Right cardiac atrium (tissue), 5 donors: Measurements from ENCODE around the gene COG1. TPM values are rescaled to one million over a fixed set of nuclear protein-coding genes. Genes with fewer than 3 reads are reported as not detected.
"Not testable (repeated sequence)": the region's sequence is repeated elsewhere in the genome, so short reads cannot be mapped to it uniquely, and the experiment has no call there.

ENCODE experiments used
- ATAC-seq, 2 donors: fragments of 200-7000 bp; cut with Tn5 transposase; one replicate each; pipeline versions ENCODE4 v1.8.0 to v1.9.1; 2020; ENCODE audit warnings: moderate library complexity in 2 of 2, mild to moderate bottlenecking in 1 of 2
- DNase-seq, 3 donors: peaks; one replicate each; pipeline ENCODE4 v3.0.0-alpha.2; 2020
- H3K27ac ChIP-seq: one replicate; pipeline ENCODE4 v1.5.1; 2013; ENCODE audit warnings: mild to moderate bottlenecking, low read length, control low read depth, moderate library complexity
- H3K27me3 ChIP-seq: one replicate; pipeline ENCODE4 v1.6.1; 2013; ENCODE audit not compliant: control insufficient read depth, insufficient read depth
- H3K4me1 ChIP-seq: one replicate; pipeline ENCODE4 v1.6.1; 2013; ENCODE audit warnings: low read length; ENCODE audit not compliant: control insufficient read depth, insufficient read depth
- H3K4me3 ChIP-seq: one replicate; pipeline ENCODE4 v1.5.1; 2013; ENCODE audit warnings: low read length, control low read depth
- H3K9me3 ChIP-seq: one replicate; pipeline ENCODE4 v1.6.1; 2013; ENCODE audit warnings: low read length; ENCODE audit not compliant: control insufficient read depth
- WGBS: extraction: QIAGEN DNeasy Blood & Tissue Kit; methylation state at CpG from one replicate; pipeline ENCODE4 v1.1.7; 2013; 5-methylcytosine and 5-hydroxymethylcytosine counted together
- intact Hi-C, 4 donors: fragments of 100-400 bp; cut with DNase I; formaldehyde crosslinking; loops; one replicate each; pipeline versions ENCODE4 v1.11.0 to v1.14.0; 2022 to 2023
- long read RNA-seq, 4 donors: library from polyadenylated mRNA; unstranded; transcript quantifications; one replicate each; pipeline ENCODE4 v2.0.0, GENCODE V29; 2020 to 2021
- polyA plus RNA-seq: library from polyadenylated mRNA; stranded (reverse); fragments of 200-250 nt; gene quantifications from one replicate; pipeline ENCODE4 v1.2.3, GENCODE V29; 2013
- total RNA-seq, 4 donors: library from RNA; stranded (reverse); fragmentation: NEBNext Ultra II Directional; extraction: Animal tissue kit (Norgen Biotek cat#: 25700); gene quantifications; one replicate each; pipeline ENCODE4 v1.2.1, GENCODE V29; 2021
- donor health status: healthy with polysubstance abuse.
- donor health status: DM: no; HTN: yes; CAD: no.
- donor health status: DM: no; HTN: no; CAD: no.
- donor health status: DM: no; HTN: yes; CAD: no; lungs with severe emphysema.
- donor health status: DM: yes; HTN: yes; CAD: no.

Gene COG1
- total RNA-seq (10 to 100 TPM; 38.5 to 51.4 (median 43.2) TPM), polyA plus RNA-seq (43.2 TPM)
- long read RNA-seq, donor 1, full-length matches to known transcripts, result 19 of 112 reads
- long read RNA-seq, donor 1, partial matches to known transcripts, result 80 of 112 reads
- long read RNA-seq, donor 1, other reads (novel, unspliced or antisense), result 13 of 112 reads
- long read RNA-seq, donor 2, full-length matches to known transcripts, result 13 of 48 reads
- long read RNA-seq, donor 2, partial matches to known transcripts, result 32 of 48 reads
- long read RNA-seq, donor 2, other reads (novel, unspliced or antisense), result 3 of 48 reads
- long read RNA-seq, donor 3, full-length matches to known transcripts, result 67 of 280 reads
- long read RNA-seq, donor 3, partial matches to known transcripts, result 163 of 280 reads
- long read RNA-seq, donor 3, other reads (novel, unspliced or antisense), result 50 of 280 reads
- long read RNA-seq, donor 4, full-length matches to known transcripts, result 5 of 61 reads
- long read RNA-seq, donor 4, partial matches to known transcripts, result 45 of 61 reads
- long read RNA-seq, donor 4, other reads (novel, unspliced or antisense), result 11 of 61 reads

GRCh38 chr17:73192894-73193701 is at the start of gene COG1:
COG1 (plus strand) TSS chr17:73193055; CDS start chr17:73193070, 15 bp downstream.
- ATAC-seq, result peak; percentile 89 to 91
- Histone ChIP-seq H3K9me3 (no peaks in the 10 kb centered on the region), H3K27me3 (no peaks in the 10 kb centered on the region), H3K27ac (peak within 1 kb of the TSS; percentile 90), H3K4me1 (peaks cover 5% of the 10 kb centered on the region), H3K4me3 (peak within 1 kb of the TSS; percentile 95)
- peak; percentile 88 to 96 (median 91) for DNase-seq
- WGBS, result under 1% methylated on average over 75 of the region's 84 CpGs
- intact Hi-C loops, result loop anchor here in 2 of 4 donors (5.0 to 10.0 kb wide), 3 partner anchors 39 to 466 kb away; a partner anchor contains a TSS

GRCh38 chr17:73144209-73144608 is 48.6 kb upstream of the COG1 start:
- WGBS, result 78% methylated on average over 3 of the region's 3 CpGs
- H3K9me3 ChIP-seq, H3K27ac ChIP-seq, DNase-seq, intact Hi-C loops, H3K27me3 ChIP-seq, ATAC-seq, H3K4me3 ChIP-seq, H3K4me1 ChIP-seq: not testable (repeated sequence)

GRCh38 chr17:73145641-73146040 is 47.2 kb upstream of the COG1 start:
- no peaks in the 10 kb centered on the region for H3K27me3 ChIP-seq
- intact Hi-C loops, result no loop called here

GRCh38 chr17:73147791-73148190 is 45.1 kb upstream of the COG1 start:
- H3K27ac ChIP-seq, H3K4me3 ChIP-seq, H3K4me1 ChIP-seq, H3K9me3 ChIP-seq, H3K27me3 ChIP-seq, intact Hi-C loops, DNase-seq, ATAC-seq: not testable (repeated sequence)
- WGBS, result 92% methylated on average over 10 of the region's 11 CpGs

More at GRCh38 chr17:73145641-73146040, 47.2 kb upstream of the COG1 start:
- DNase-seq (no peak), ATAC-seq (no peak)
- Histone ChIP-seq H3K9me3 (no peaks in the 10 kb centered on the region), H3K27ac (no peak overlapping the region), H3K4me3 (no peak overlapping the region), H3K4me1 (no peaks in the 10 kb centered on the region)
- 66% methylated on average over 2 of the region's 2 CpGs for WGBS

GRCh38 chr17:73148540-73149334 is 44.1 kb upstream of the COG1 start:
- no peaks in the 10 kb centered on the region for H3K27me3 ChIP-seq
- ATAC-seq (no peak), DNase-seq (no peak)
- H3K27ac ChIP-seq, result no peak overlapping the region
- intact Hi-C loops, result no loop called here
- WGBS, result 79% methylated on average over 6 of the region's 6 CpGs
- H3K9me3 ChIP-seq, result no peaks in the 10 kb centered on the region
- H3K4me3 ChIP-seq, result no peak overlapping the region
- no peaks in the 10 kb centered on the region for H3K4me1 ChIP-seq

- not testable (repeated sequence) for H3K27ac ChIP-seq, ATAC-seq, H3K4me3 ChIP-seq, H3K4me1 ChIP-seq, H3K27me3 ChIP-seq, DNase-seq, H3K9me3 ChIP-seq
- intact Hi-C loops, result loop anchor here in 3 of 4 donors (10.0 kb wide), 2 partner anchors 166 to 426 kb away; no protein-coding TSS in a partner anchor
- 55% methylated on average over 14 of the region's 14 CpGs for WGBS
Observed at GRCh38 chr17:73150622-73151300, 42.1 kb upstream of the COG1 start.

GRCh38 chr17:73151916-73152632 is 40.8 kb upstream of the COG1 start:
- Histone ChIP-seq H3K4me1 (no peaks in the 10 kb centered on the region), H3K4me3 (no peak overlapping the region), H3K27ac (no peak overlapping the region), H3K27me3 (no peaks in the 10 kb centered on the region), H3K9me3 (no peaks in the 10 kb centered on the region)
- intact Hi-C loops, result loop anchor here in 3 of 4 donors (10.0 kb wide), 2 partner anchors 167 to 427 kb away; no protein-coding TSS in a partner anchor
- DNase-seq (no peak), ATAC-seq (no peak)
- WGBS, result 77% methylated on average over 9 of the region's 9 CpGs

GRCh38 chr17:73155410-73156165 is 37.3 kb upstream of the COG1 start:
- 67% methylated on average over 15 of the region's 15 CpGs for WGBS
- H3K9me3 ChIP-seq, result no peaks in the 10 kb centered on the region

More at GRCh38 chr17:73155410-73156165, 37.3 kb upstream of the COG1 start:
- Histone ChIP-seq H3K4me1 (no peaks in the 10 kb centered on the region), H3K27ac (no peak overlapping the region), H3K27me3 (no peaks in the 10 kb centered on the region), H3K4me3 (no peak overlapping the region)
- ATAC-seq (peak in 1 of 2 donors; percentile 22), DNase-seq (no peak)
- intact Hi-C loops, result loop anchor here (5.0 to 10.0 kb wide), 4 partner anchors 168 to 431 kb away; no protein-coding TSS in a partner anchor
